Measurements from ENCODE around the gene IFNL3.

DNA sequence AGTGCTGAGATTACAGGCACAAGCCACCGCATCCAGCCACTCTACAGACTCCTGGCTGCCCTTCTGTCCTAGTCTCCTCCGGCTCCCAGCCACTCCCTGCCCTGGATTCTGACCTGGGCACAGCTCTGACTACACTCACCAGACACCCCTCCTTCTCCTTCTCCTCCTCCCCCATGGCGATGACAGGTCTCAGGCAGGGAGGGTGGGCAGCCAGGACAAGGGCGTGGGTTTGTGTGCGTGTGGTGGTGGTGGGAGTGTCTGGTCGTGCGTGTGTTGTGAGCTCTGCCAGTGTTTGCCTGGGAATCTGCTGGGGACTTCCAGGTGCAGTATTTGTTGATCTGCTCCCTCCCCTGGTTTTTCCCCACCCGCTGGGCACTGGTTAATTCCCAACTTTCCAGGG is 51.0 kb downstream of the IFNL3 start:
- no peak for TF ChIP-seq EZH2 (IDR thresholded peaks at IDR 0.05)
- TF ChIP-seq POLR2AphosphoS5 (IDR thresholded peaks at IDR 0.05; ENCODE audit: borderline replicate concordance, low read depth, low read length), result no peak
